GM12878 (cell line): ENCODE data around the gene GNAO1. TPM values are rescaled to one million over a fixed set of nuclear protein-coding genes. Genes with fewer than 3 reads are reported as not detected.

Experiments
- ATAC-seq: fragments of 200-7000 bp; cut with Tn5 transposase; 3 replicates; pipeline ENCODE4 v1.9.1; 2020; ENCODE audit warnings: mild to moderate bottlenecking, moderate library complexity
- BruUV-seq: library from RNA; stranded (reverse); fragments of 400-500 nt; replicated peaks from 2 replicates; lab custom pipeline; 2021; lab: Mats Ljungman, UMichigan
- CTCF ChIA-PET: fragments of 300-600 bp; sonication (Branson Sonifier 250); formaldehyde crosslinking; extraction: SDS; loops from one replicate; lab custom pipeline; 2021; ENCODE audit warnings: inconsistent platforms; lab: Yijun Ruan, JAX
- POLR2A ChIA-PET: fragments of 350-600 bp; formaldehyde crosslinking; extraction: SDS; loops from one replicate; lab custom pipeline; 2021; ENCODE audit warnings: inconsistent platforms; lab: Charles Lee
- RAD21 ChIA-PET: fragments of 300-600 bp; sonication (Branson Sonifier 250); formaldehyde crosslinking; loops from one replicate; lab custom pipeline; 2023; ENCODE audit warnings: antibody characterized with exemption; ENCODE audit not compliant: unreplicated experiment; lab: Charles Lee
- SMC1A ChIA-PET: fragments of 300-600 bp; sonication (Branson Sonifier 250); formaldehyde crosslinking; loops from one replicate; lab custom pipeline; 2023; ENCODE audit not compliant: unreplicated experiment, uncharacterized antibody; lab: Charles Lee
- DNase-seq: peaks from one replicate; pipeline ENCODE4 v3.0.0-alpha.2; 2011; ENCODE audit warnings: low read depth, low spot score
- FAIRE-seq: peaks from 3 replicates; lab custom pipeline; 2011; peaks lifted over from hg19 to GRCh38; lab: Jason Lieb, UNC
- H2AFZ ChIP-seq: 2 replicates; pipeline ENCODE4 v1.6.0; 2011; ENCODE audit warnings: low read depth, low read length, control low read depth; ENCODE audit not compliant: control insufficient read depth
- H3K27ac ChIP-seq: 2 replicates; pipeline ENCODE4 v1.5.1; 2011; ENCODE audit warnings: control low read depth; ENCODE audit not compliant: control insufficient read depth, insufficient read depth
- H3K27me3 ChIP-seq, 2 experiments: replicated peaks in 1 of 2; 2 replicates each; pipeline versions ENCODE4 v1.6.0 to v1.6.1; 2011; ENCODE audit warnings: low read length in 1 of 2; ENCODE audit not compliant: control insufficient read depth in 2 of 2, insufficient read depth in 2 of 2
- H3K36me3 ChIP-seq, 2 experiments: 2 replicates each; pipeline ENCODE4 v1.5.1; 2011; ENCODE audit warnings: low read length in 1 of 2; ENCODE audit not compliant: control insufficient read depth in 2 of 2, insufficient read depth in 2 of 2
- H3K4me1 ChIP-seq: 2 replicates; pipeline ENCODE4 v1.6.1; 2011; ENCODE audit warnings: mild to moderate bottlenecking, low read length, moderate library complexity, mixed read lengths; ENCODE audit not compliant: control insufficient read depth, insufficient read depth
- H3K4me2 ChIP-seq: 2 replicates; pipeline ENCODE4 v1.6.0; 2011; ENCODE audit warnings: control low read depth; ENCODE audit not compliant: control insufficient read depth, insufficient read depth
- H3K4me3 ChIP-seq: fragments of 200-600 bp; sonication (generic); 2 replicates; pipeline ENCODE4 v1.5.1; 2016
- H3K79me2 ChIP-seq: 2 replicates; pipeline ENCODE4 v1.6.0; 2011; ENCODE audit warnings: low read length; ENCODE audit not compliant: control insufficient read depth, insufficient read depth
- H3K9ac ChIP-seq: 2 replicates; pipeline ENCODE4 v1.8.0; 2011; ENCODE audit warnings: low read length, control low read depth, mixed read lengths; ENCODE audit not compliant: control insufficient read depth, insufficient read depth
- H3K9me3 ChIP-seq: replicated peaks from 3 replicates; pipeline ENCODE4 v1.5.1; 2011; ENCODE audit warnings: mild to moderate bottlenecking, low read length; ENCODE audit not compliant: control insufficient read depth, insufficient read depth
- H4K20me1 ChIP-seq: 2 replicates; pipeline ENCODE4 v1.6.0; 2011; ENCODE audit not compliant: control insufficient read depth, insufficient read depth
- CBX3 ChIP-seq: fragments of 200-600 bp; sonication (generic); IDR thresholded peaks from 2 replicates; pipeline ENCODE4 v1.6.1; 2016; ENCODE audit warnings: low read depth, borderline replicate concordance
- CHD2 ChIP-seq: IDR thresholded peaks from 2 replicates; pipeline ENCODE4 v1.6.1; 2011; ENCODE audit warnings: low read depth, low read length, improper control_type of control experiment, borderline replicate concordance
- CREB1 ChIP-seq: IDR thresholded peaks from 2 replicates; pipeline ENCODE4 v1.6.1; 2012; ENCODE audit warnings: low read depth, mild to moderate bottlenecking, inconsistent platforms
- CTCF ChIP-seq, 3 experiments: IDR thresholded peaks in 2 of 3; conservative IDR thresholded peaks in 1 of 3; 2 replicates each; pipeline ENCODE4 v1.5.1; 2011; ENCODE audit warnings: low read depth in 3 of 3, low read length in 3 of 3, mild to moderate bottlenecking in 3 of 3, control low read depth in 2 of 3, moderate library complexity in 2 of 3, inconsistent platforms in 1 of 3, mixed read lengths in 1 of 3; ENCODE audit not compliant: control insufficient read depth in 2 of 3, insufficient read depth in 1 of 3; ENCODE audit errors: extremely low read depth in 1 of 3
- FOXM1 ChIP-seq: IDR thresholded peaks from 2 replicates; pipeline ENCODE4 v1.6.1; 2012; ENCODE audit warnings: low read depth, mild to moderate bottlenecking, inconsistent platforms, low read length, moderate library complexity
- IKZF2 ChIP-seq, 2 experiments: fragments of 450-650 bp; IDR thresholded peaks; 2 replicates each; pipeline ENCODE4 v1.6.1; 2017; ENCODE audit warnings: mild to moderate bottlenecking in 2 of 2, moderate library complexity in 2 of 2
- NBN ChIP-seq: fragments of 450-650 bp; IDR thresholded peaks from 2 replicates; pipeline ENCODE4 v1.6.1; 2016
- PAX8 ChIP-seq: fragments of 450-650 bp; IDR thresholded peaks from 2 replicates; pipeline ENCODE4 v1.6.1; 2017; ENCODE audit warnings: mild to moderate bottlenecking, moderate library complexity
- RAD21 ChIP-seq: IDR thresholded peaks from 2 replicates; pipeline ENCODE4 v1.6.1; 2011; ENCODE audit warnings: mild to moderate bottlenecking, low read depth, low read length, moderate library complexity; ENCODE audit not compliant: insufficient read depth
- REST ChIP-seq: IDR thresholded peaks from 2 replicates; pipeline ENCODE4 v1.6.1; 2012; ENCODE audit warnings: mild to moderate bottlenecking, low read depth, low read length
- SPI1 ChIP-seq: IDR thresholded peaks from 2 replicates; pipeline ENCODE4 v1.6.1; 2011; ENCODE audit warnings: low read depth, mild to moderate bottlenecking, low read length, moderate library complexity, borderline replicate concordance; ENCODE audit not compliant: insufficient read depth
- SRF ChIP-seq, 2 experiments: IDR thresholded peaks; 2 replicates each; pipeline ENCODE4 v1.6.1; 2011; ENCODE audit warnings: low read depth in 2 of 2, low read length in 2 of 2, mild to moderate bottlenecking in 1 of 2, moderate library complexity in 1 of 2
- STAT1 ChIP-seq: fragments of 450-650 bp; conservative IDR thresholded peaks from 2 replicates; pipeline ENCODE4 v1.6.1; 2014; ENCODE audit warnings: antibody characterized with exemption, mild to moderate bottlenecking
- TBL1XR1 ChIP-seq: IDR thresholded peaks from 2 replicates; pipeline ENCODE4 v1.6.1; 2012; ENCODE audit warnings: low read depth, low read length, improper control_type of control experiment
- WGBS: methylation state at CpG from one replicate; pipeline ENCODE4 v1.1.6; 2016; ENCODE audit warnings: low lambda C conversion rate; ENCODE audit not compliant: insufficient replicate concordance, insufficient coverage; ENCODE audit errors: missing lambda C conversion rate; 5-methylcytosine and 5-hydroxymethylcytosine counted together
- in situ Hi-C: fragments of 300-500 bp; cut with MboI; formaldehyde crosslinking; loops from 9 replicates; pipeline ENCODE4 v1.14.3; 2018; ENCODE audit warnings: mixed read lengths
- intact Hi-C: fragments of 100-400 bp; cut with micrococcal nuclease; formaldehyde crosslinking; loops from one replicate; pipeline ENCODE4 v1.14.2; 2022; ENCODE audit not compliant: unreplicated experiment
- polyA plus RNA-seq, 11 experiments: library from polyadenylated mRNA; depleted of rRNA in 4 of 11; unstranded in 6 of 11; stranded (reverse) in 5 of 11; fragments of >200 nt; fragmentation: Nextera tagmentation in 4 of 11; fragmentation: Illumina TruSeq in 1 of 11; extraction: Ambion mirVana in 4 of 11; extraction: Trizol in 1 of 11; gene quantifications; 1 replicate in 1 of 11; 2 replicates in 10 of 11; pipeline versions ENCODE4 v1.2.1 to v1.2.3, GENCODE V29; 2011 to 2016; ENCODE audit warnings: inconsistent platforms in 2 of 11, missing spikeins in 2 of 11, low read depth in 1 of 11
- total RNA-seq, 4 experiments: library from RNA; depleted of rRNA in 3 of 4; stranded (reverse); fragments of >200 nt in 3 of 4; fragmentation: Illumina TruSeq in 1 of 4; extraction: Trizol in 1 of 4; gene quantifications; 2 replicates each; pipeline versions ENCODE4 v1.2.1 to v1.2.3, GENCODE V29; 2013 to 2021

Gene GNAO1
- total and polyA plus RNA-seq, 10 of the 15 experiments (the other 5 are each of a cell fraction or from before 2014, with no cell fraction given), result 0.05 to 0.28 (median 0.14) TPM; not detected in 6

- WGBS, result 21% methylated on average over 43 of the region's 48 CpGs
- POLR2A ChIA-PET, result no interaction called here
- peaks cover 9% of the 10 kb centered on the region for H3K4me1 ChIP-seq
- BruUV-seq, result no TSS peak
- FAIRE-seq (no peak), DNase-seq (no peak), ATAC-seq (peak; percentile 61)
- no peaks in the 10 kb centered on the region for H3K79me2 ChIP-seq
- no peak overlapping the region for H3K4me2 ChIP-seq
- RAD21 ChIA-PET, result no interaction called here
- H3K36me3 ChIP-seq, result no peaks in the 10 kb centered on the region
- no peaks in the 10 kb centered on the region for H4K20me1 ChIP-seq
- H3K27me3 ChIP-seq, result peaks cover 17 to 32% of the 10 kb centered on the region in 2 experiments
- H2AFZ ChIP-seq, result no peak overlapping the region
- in situ Hi-C loops, result no loop called here
- SMC1A ChIA-PET, result no interaction called here
- intact Hi-C loops, result no loop called here
- no peak overlapping the region for H3K9ac ChIP-seq
- H3K4me3 ChIP-seq, result no peak overlapping the region
- H3K27ac ChIP-seq, result no peak overlapping the region
- no peaks in the 10 kb centered on the region; the same call in 2 of the 3 replicates for H3K9me3 ChIP-seq
- CTCF ChIA-PET, result no interaction called here
- peak; percentile 87 for TF ChIP-seq REST
- no peak for TF ChIP-seq FOXM1
- TF ChIP-seq TBL1XR1, result no peak
- no peak for TF ChIP-seq SPI1
- TF ChIP-seq CTCF (IDR thresholded peaks at IDR 0.05 in 2 of 3, conservative IDR thresholded peaks at IDR 0.05 in 1 of 3; ENCODE audit: control insufficient read depth in 2 of 3, extremely low read depth in 1 of 3, insufficient read depth in 1 of 3, low read depth in 3 of 3, low read length in 3 of 3), result no peak
- no peak for TF ChIP-seq CBX3
- no peak for TF ChIP-seq RAD21
- no peak for TF ChIP-seq PAX8
- TF ChIP-seq CHD2, result no peak
- no peak for TF ChIP-seq NBN
- no peak for TF ChIP-seq IKZF2 (IDR thresholded peaks at IDR 0.05)
- TF ChIP-seq SRF (IDR thresholded peaks at IDR 0.05; ENCODE audit: low read depth in 2 of 2, low read length in 2 of 2), result peak in 1 of 2 experiments; percentile 84; a peak in 2 of 4 replicates
- no peak for TF ChIP-seq CREB1
- no peak for TF ChIP-seq STAT1
Observed at GRCh38 chr16:56193951-56194726, 2.9 kb downstream of the GNAO1 start.
